ENCODE results near the gene PPM1H.

GRCh38 chr12:62801796-62802195 is 133.2 kb downstream of the PPM1H start:
- TF ChIP-seq, protein P1, sequence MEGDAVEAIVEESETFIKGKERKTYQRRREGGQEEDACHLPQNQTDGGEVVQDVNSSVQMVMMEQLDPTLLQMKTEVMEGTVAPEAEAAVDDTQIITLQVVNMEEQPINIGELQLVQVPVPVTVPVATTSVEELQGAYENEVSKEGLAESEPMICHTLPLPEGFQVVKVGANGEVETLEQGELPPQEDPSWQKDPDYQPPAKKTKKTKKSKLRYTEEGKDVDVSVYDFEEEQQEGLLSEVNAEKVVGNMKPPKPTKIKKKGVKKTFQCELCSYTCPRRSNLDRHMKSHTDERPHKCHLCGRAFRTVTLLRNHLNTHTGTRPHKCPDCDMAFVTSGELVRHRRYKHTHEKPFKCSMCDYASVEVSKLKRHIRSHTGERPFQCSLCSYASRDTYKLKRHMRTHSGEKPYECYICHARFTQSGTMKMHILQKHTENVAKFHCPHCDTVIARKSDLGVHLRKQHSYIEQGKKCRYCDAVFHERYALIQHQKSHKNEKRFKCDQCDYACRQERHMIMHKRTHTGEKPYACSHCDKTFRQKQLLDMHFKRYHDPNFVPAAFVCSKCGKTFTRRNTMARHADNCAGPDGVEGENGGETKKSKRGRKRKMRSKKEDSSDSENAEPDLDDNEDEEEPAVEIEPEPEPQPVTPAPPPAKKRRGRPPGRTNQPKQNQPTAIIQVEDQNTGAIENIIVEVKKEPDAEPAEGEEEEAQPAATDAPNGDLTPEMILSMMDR (conservative IDR thresholded peaks at IDR 0.05; ENCODE audit: low read depth, low read length), result no peak
- TF ChIP-seq EZH2 (IDR thresholded peaks at IDR 0.05; ENCODE audit: low read length, unreplicated experiment), result no peak
